Kidney (tissue), 14 donors: ENCODE measurements around the gene CCR4. TPM values are rescaled to one million over a fixed set of nuclear protein-coding genes. Genes with fewer than 3 reads are reported as not detected.

Experiments
- DNase-seq, 5 donors: peaks; one replicate each; pipeline ENCODE4 v3.0.0-alpha.2; 2013 to 2020
- FAIRE-seq: peaks from 2 replicates; lab custom pipeline; 2012; peaks lifted over from hg19 to GRCh38; lab: Jason Lieb, UNC
- H3K27ac ChIP-seq, 2 donors: one replicate each; pipeline ENCODE4 v1.7.0; 2013; ENCODE audit warnings: low read depth in 2 of 2, low read length in 2 of 2, inconsistent platforms in 1 of 2
- H3K27me3 ChIP-seq: one replicate; pipeline ENCODE4 v1.7.1; 2013; ENCODE audit warnings: low read length, inconsistent platforms; ENCODE audit not compliant: control insufficient read depth, insufficient read depth
- H3K36me3 ChIP-seq, 3 donors: one replicate each; pipeline versions ENCODE4 v1.7.0 to v1.7.1; 2013; ENCODE audit warnings: low read length in 3 of 3, control low read depth in 1 of 3, inconsistent platforms in 1 of 3; ENCODE audit not compliant: insufficient read depth in 3 of 3, control insufficient read depth in 2 of 3
- H3K4me1 ChIP-seq, 3 donors: one replicate each; pipeline versions ENCODE4 v1.7.0 to v1.7.1; 2013; ENCODE audit warnings: low read length in 3 of 3, inconsistent platforms in 1 of 3, low read depth in 1 of 3; ENCODE audit not compliant: control insufficient read depth in 2 of 3, insufficient read depth in 2 of 3
- H3K4me3 ChIP-seq, 3 donors: one replicate each; pipeline versions ENCODE4 v1.7.0 to v1.8.1; 2013; ENCODE audit warnings: low read length in 3 of 3, control low read depth in 1 of 3, inconsistent platforms in 1 of 3
- H3K9ac ChIP-seq, 3 donors: one replicate each; pipeline versions ENCODE4 v1.7.0 to v1.7.1; 2013; ENCODE audit warnings: low read length in 3 of 3, control low read depth in 1 of 3, inconsistent platforms in 1 of 3
- H3K9me3 ChIP-seq, 3 donors: one replicate each; pipeline versions ENCODE4 v1.7.0 to v1.7.1; 2013; ENCODE audit warnings: low read length in 3 of 3, control low read depth in 1 of 3, inconsistent platforms in 1 of 3; ENCODE audit not compliant: control insufficient read depth in 2 of 3, insufficient read depth in 1 of 3
- intact Hi-C: fragments of 100-400 bp; cut with DNase I; formaldehyde crosslinking; loops from one replicate; pipeline ENCODE4 v1.11.1; 2022
- polyA plus RNA-seq: library from polyadenylated mRNA; stranded (reverse); fragments of 350-450 nt; fragmentation: Illumina TruSeq; extraction: RNeasy Lipid Tissue Mini Kit (QIAGEN cat#74804); gene quantifications from one replicate; pipeline ENCODE4 v1.2.3, GENCODE V29; 2014; ENCODE audit warnings: low read depth, low replicate concordance; ENCODE audit not compliant: insufficient read depth
- total RNA-seq: library from RNA; stranded (reverse); fragmentation: NEBNext Ultra II Directional; extraction: Animal tissue kit (Norgen Biotek cat#: 25700); gene quantifications from one replicate; pipeline ENCODE4 v1.2.1, GENCODE V29; 2021
- TF ChIP-seq, protein P1 (sequence below): IDR thresholded peaks from 3 replicates; pipeline ENCODE4 v1.5.1; 2012; ENCODE audit warnings: mild to moderate bottlenecking, moderate library complexity, borderline replicate concordance; ENCODE audit not compliant: insufficient read depth; ENCODE audit errors: extremely low read depth
- donor health status: control.
- donor health status: control.
- donor health status: control.
- donor health status: control.
- donor health status: control.
- donor health status: DM: yes; HTN: yes; CAD: no.
- donor health status: Normal renal cell carcinoma (clear cell type).

Gene CCR4
- total and polyA plus RNA-seq, 2 donors from 2014 or later: 2.3 TPM; not detected in 1

DNA sequence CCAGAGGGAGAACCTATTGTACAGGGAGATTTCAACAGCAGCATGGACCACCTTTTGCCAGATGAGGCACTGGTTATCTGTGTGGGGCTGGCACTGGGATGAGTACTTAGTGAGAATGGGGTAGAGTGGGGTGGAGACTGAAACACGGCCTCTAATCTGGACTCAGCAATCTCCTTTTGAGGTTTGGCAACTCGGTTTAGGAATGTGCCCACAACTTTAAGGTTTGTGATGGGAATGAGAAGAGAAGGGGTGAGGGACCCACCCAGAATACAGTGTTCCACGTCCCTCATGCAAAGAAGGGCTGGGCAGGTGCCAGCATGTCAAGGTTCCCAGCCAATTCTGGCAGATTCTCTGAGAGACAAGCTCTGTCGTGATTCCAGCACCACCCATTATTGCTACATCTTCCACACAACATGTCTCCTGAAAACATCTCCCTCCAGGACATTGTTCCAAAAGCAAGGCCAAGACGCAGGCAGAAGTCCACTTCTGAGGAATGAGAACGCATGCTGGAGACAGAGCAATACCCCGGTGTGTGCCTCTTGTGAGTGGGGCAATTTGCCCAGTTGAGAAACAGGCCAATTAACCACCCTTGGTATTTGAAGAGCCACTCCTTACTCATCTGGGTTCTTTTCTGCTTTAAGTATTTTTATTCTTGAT, 37.5 kb upstream of the CCR4 start:
- Histone ChIP-seq H3K36me3 (no peaks in the 10 kb centered on the region), H3K27me3 (no peaks in the 10 kb centered on the region), H3K9me3 (no peaks in the 10 kb centered on the region), H3K4me3 (no peak overlapping the region), H3K9ac (no peak overlapping the region), H3K27ac (no peak overlapping the region), H3K4me1 (no peaks in the 10 kb centered on the region)
- DNase-seq (no peak), FAIRE-seq (no peak)
- intact Hi-C loops: no loop called here
- TF ChIP-seq, protein P1, sequence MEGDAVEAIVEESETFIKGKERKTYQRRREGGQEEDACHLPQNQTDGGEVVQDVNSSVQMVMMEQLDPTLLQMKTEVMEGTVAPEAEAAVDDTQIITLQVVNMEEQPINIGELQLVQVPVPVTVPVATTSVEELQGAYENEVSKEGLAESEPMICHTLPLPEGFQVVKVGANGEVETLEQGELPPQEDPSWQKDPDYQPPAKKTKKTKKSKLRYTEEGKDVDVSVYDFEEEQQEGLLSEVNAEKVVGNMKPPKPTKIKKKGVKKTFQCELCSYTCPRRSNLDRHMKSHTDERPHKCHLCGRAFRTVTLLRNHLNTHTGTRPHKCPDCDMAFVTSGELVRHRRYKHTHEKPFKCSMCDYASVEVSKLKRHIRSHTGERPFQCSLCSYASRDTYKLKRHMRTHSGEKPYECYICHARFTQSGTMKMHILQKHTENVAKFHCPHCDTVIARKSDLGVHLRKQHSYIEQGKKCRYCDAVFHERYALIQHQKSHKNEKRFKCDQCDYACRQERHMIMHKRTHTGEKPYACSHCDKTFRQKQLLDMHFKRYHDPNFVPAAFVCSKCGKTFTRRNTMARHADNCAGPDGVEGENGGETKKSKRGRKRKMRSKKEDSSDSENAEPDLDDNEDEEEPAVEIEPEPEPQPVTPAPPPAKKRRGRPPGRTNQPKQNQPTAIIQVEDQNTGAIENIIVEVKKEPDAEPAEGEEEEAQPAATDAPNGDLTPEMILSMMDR: no peak

DNA sequence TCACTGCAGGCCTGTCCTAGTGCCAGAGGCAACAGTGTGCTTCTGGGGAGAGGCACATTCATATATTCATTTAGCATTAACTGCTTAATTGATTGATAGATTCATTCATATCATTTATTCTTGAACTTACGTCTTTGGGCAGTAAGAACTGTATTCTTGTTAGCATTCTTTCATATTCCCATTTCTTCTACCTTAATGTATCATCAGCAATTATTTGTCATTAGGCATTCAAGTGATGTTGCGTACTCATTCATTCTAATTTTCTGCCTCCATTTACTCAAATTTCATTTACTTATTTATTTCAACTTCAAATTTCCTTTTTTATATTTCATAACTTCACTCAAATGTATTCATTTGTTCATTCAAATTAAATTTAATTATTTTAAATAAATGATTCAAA, 31.5 kb upstream of the CCR4 start:
- H3K9me3 ChIP-seq: no peaks in the 10 kb centered on the region
- intact Hi-C loops: no loop called here
- no peak overlapping the region for H3K4me3 ChIP-seq
- TF ChIP-seq, protein P1: no peak
- H3K9ac ChIP-seq: no peak overlapping the region
- no peaks in the 10 kb centered on the region for H3K27me3 ChIP-seq
- H3K4me1 ChIP-seq: no peaks in the 10 kb centered on the region
- FAIRE-seq (no peak), DNase-seq (no peak)
- no peak overlapping the region for H3K27ac ChIP-seq
- no peaks in the 10 kb centered on the region for H3K36me3 ChIP-seq

DNA sequence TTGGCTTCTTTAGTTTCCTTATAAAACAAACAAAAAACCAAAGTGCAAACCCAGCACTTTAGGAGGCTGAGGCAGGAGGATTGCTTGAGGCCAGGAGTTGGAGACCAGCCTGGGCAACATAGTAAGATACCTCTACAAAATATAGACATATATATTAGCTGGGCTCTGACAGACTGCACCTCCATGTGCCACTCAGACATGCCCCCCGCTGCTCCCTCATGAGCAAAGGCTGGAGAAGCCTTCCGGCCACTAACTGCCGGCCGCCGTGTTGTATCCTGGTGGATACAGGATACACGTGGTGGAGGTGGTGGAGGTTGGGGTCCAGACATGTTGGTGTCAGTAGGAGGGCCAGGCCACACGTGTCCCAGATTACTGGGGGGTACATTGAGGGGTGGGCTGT, 29.4 kb upstream of the CCR4 start:
- intact Hi-C loops: no loop called here

More for the DNA sequence above, 29.4 kb upstream of the CCR4 start:
- FAIRE-seq (no peak), DNase-seq (no peak)
- Histone ChIP-seq H3K9ac (no peak overlapping the region), H3K4me3 (no peak overlapping the region), H3K36me3 (no peaks in the 10 kb centered on the region), H3K27me3 (no peaks in the 10 kb centered on the region), H3K27ac (no peak overlapping the region), H3K4me1 (no peaks in the 10 kb centered on the region), H3K9me3 (no peaks in the 10 kb centered on the region)
- TF ChIP-seq, protein P1: no peak
